ENCODE measurements around the gene FOXL2NB.

The FOXL2NB gene

DNA sequence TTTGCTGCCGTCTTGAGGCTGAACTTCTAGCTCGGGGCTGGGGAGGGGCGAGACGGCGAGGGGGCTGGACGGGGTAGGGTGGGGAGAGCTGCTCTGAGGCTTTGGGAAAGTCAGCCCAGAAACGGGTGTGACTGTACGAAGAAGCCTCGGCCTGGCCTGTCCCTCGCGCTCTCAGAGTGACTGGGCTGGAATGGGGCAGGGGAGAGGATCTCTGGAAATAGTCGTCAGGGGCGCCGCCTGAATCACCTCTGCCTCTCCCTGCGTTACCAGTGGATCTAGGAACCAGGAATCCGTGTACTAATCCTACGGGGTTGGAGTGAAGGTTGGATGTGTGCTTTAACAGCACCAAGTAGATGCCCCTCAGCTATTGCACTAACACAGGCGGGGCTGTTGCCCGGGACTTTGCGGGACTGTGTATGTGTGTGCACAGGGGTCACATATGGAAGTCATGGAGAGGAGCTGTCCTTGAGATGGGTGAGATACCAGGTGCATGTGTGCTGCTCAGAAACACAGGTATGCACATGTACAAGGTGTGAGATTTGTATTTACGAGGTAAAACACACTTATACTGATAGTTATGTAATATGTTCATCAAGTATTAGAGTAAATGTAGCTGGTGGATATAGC, 591 bp downstream of the FOXL2NB start:
- H3K4me1 ChIP-seq = no peaks in the 10 kb centered on the region
- no peaks in the 10 kb centered on the region for H3K9me3 ChIP-seq
- TF ChIP-seq, protein P1, sequence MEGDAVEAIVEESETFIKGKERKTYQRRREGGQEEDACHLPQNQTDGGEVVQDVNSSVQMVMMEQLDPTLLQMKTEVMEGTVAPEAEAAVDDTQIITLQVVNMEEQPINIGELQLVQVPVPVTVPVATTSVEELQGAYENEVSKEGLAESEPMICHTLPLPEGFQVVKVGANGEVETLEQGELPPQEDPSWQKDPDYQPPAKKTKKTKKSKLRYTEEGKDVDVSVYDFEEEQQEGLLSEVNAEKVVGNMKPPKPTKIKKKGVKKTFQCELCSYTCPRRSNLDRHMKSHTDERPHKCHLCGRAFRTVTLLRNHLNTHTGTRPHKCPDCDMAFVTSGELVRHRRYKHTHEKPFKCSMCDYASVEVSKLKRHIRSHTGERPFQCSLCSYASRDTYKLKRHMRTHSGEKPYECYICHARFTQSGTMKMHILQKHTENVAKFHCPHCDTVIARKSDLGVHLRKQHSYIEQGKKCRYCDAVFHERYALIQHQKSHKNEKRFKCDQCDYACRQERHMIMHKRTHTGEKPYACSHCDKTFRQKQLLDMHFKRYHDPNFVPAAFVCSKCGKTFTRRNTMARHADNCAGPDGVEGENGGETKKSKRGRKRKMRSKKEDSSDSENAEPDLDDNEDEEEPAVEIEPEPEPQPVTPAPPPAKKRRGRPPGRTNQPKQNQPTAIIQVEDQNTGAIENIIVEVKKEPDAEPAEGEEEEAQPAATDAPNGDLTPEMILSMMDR (IDR thresholded peaks at IDR 0.05; ENCODE audit: low read depth, low read length) = no peak
- H3K27me3 ChIP-seq = peaks cover 97% of the 10 kb centered on the region
- H3K4me3 ChIP-seq (ENCODE audit: low read depth, low read length) = no peak overlapping the region
- no peaks in the 10 kb centered on the region for H3K36me3 ChIP-seq
- DNase-seq = no peak

DNA sequence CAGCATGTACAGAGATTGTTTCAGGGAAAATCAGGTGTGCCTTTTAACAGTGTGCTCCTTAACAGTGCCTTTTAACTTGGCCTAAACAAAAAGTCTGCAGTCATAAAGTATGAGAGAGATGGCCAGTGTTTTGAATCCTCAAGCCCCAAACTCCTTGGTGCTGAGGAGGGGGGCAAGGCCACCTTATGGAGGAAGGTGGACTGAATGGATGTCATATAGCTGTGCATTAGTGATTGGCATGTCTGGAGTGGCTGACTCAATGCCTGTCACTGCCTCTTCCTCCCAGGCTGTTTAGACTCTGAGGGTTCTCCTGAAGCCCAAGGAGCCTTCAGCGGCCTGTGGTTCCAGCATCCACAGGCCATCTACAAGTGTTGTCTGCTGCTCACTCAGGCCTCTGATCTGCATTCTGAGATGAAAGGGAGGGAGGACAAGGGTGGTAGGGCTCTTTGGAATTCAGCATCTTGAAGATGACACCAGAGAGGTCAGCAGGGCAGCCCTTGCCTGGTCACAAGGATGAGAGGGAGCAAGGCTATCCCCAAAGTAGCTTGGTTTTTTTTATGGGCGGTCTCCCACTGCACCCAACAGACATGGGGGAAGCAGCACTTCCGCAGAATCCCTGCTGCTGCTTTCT, 1.5 kb downstream of the FOXL2NB start:
- Histone ChIP-seq H3K4me3 (ENCODE audit: low read depth, low read length) (no peak overlapping the region), H3K9me3 (no peaks in the 10 kb centered on the region), H3K36me3 (no peaks in the 10 kb centered on the region), H3K4me1 (no peaks in the 10 kb centered on the region), H3K27me3 (peaks cover 88% of the 10 kb centered on the region)
- no peak for DNase-seq
- TF ChIP-seq, protein P1 (IDR thresholded peaks at IDR 0.05; ENCODE audit: low read depth, low read length) = no peak

DNA sequence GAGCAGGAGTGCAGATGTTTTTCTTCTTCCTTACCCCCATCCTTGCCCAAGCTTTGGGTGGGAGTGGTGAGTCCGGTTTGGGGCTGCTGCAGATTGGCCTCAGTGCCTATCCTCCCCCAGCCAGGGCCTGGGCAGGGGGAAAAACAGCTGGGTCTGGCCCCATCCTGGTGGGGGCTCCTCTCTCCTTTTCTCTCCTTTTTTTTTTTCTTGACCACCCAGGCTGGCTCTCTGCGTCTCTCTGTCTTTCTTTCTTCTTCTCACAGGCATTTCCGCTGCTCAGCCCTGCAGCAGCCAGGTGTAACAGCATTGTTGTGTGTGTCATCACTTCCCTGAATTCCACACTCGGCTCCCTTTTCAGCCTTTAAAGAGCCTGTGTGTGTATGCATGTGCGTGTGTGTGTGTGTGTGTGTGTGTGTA, 2.0 kb downstream of the FOXL2NB start:
- Histone ChIP-seq H3K36me3 (no peaks in the 10 kb centered on the region), H3K9me3 (no peaks in the 10 kb centered on the region), H3K27me3 (peaks cover 85% of the 10 kb centered on the region), H3K4me1 (no peaks in the 10 kb centered on the region), H3K4me3 (ENCODE audit: low read depth, low read length) (no peak overlapping the region)
- TF ChIP-seq, protein P1 (IDR thresholded peaks at IDR 0.05; ENCODE audit: low read depth, low read length) = no peak
- no peak for DNase-seq

DNA sequence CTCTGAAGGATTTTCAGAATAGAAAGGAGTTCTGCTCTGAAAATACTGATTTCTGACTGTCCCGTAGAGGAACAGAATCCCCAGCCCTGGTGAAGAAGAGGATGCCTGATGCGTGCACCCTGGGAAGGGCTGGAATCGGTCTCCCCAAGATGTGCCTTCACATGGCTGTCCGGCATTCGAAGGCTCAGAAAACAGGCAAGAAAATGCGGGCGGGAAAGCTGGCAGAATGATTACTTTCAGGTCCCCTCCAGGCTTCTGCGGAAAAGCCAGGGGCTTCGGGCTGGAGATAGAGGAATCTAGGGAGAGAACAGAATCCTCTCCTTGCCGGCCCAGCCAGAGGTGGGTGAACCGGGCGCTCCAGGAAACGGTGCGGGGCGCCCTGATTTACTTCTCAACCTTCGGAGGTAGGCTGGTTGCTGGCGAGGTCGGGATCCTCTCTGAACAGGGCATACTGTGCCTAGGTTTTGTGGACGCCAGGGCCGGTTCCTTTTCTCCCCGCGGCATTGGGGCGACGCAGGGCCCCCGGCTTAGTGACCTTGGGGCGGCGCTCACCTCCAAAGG, 2.5 kb downstream of the FOXL2NB start:
- no peaks in the 10 kb centered on the region for H3K9me3 ChIP-seq
- peaks cover 80% of the 10 kb centered on the region for H3K27me3 ChIP-seq
- no peak overlapping the region for H3K4me3 ChIP-seq (ENCODE audit: low read depth, low read length)
- TF ChIP-seq, protein P1 (IDR thresholded peaks at IDR 0.05; ENCODE audit: low read depth, low read length) = no peak
- H3K36me3 ChIP-seq = no peaks in the 10 kb centered on the region
- DNase-seq = no peak
- no peaks in the 10 kb centered on the region for H3K4me1 ChIP-seq

DNA sequence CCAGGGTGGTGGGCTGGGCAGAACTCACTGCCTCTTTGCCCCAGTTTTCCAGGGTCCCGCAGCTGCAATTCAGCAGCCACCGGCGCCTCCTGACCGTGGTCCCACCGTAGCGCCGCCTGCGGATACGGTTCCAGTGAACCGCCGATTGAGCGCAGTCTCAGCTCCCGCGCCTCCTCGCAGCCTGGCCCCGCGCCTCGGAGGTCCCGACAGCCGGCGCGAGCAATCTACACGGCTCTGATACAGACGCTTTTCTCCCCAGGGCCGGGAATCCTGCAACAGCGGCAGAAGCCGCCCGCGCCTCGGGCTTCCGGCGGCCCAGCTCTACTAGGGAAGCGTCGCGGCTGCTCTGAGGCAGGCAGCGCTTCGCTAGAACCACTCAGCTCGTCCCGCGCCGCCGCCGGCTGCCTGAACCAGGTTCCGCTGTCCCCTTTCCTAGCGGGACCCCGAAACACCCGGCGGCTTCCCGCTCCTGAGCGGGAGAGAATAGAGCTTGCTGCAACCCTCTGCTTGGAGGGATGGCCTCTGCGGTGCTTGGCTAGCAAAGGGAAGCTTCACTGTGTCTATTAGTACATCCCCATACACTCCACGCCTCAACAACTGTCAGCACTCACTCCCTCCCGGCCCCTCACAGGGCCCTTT, 3.1 kb downstream of the FOXL2NB start:
- Histone ChIP-seq H3K36me3 (no peaks in the 10 kb centered on the region), H3K4me3 (ENCODE audit: low read depth, low read length) (no peak overlapping the region), H3K27me3 (peaks cover 74% of the 10 kb centered on the region), H3K9me3 (no peaks in the 10 kb centered on the region), H3K4me1 (no peaks in the 10 kb centered on the region)
- peak; percentile 30 for DNase-seq
- TF ChIP-seq, protein P1 (IDR thresholded peaks at IDR 0.05; ENCODE audit: low read depth, low read length) = no peak

All from BE2C (cell line).